Measurements from ENCODE around the gene SRGN.

SRGN gene

DNA sequence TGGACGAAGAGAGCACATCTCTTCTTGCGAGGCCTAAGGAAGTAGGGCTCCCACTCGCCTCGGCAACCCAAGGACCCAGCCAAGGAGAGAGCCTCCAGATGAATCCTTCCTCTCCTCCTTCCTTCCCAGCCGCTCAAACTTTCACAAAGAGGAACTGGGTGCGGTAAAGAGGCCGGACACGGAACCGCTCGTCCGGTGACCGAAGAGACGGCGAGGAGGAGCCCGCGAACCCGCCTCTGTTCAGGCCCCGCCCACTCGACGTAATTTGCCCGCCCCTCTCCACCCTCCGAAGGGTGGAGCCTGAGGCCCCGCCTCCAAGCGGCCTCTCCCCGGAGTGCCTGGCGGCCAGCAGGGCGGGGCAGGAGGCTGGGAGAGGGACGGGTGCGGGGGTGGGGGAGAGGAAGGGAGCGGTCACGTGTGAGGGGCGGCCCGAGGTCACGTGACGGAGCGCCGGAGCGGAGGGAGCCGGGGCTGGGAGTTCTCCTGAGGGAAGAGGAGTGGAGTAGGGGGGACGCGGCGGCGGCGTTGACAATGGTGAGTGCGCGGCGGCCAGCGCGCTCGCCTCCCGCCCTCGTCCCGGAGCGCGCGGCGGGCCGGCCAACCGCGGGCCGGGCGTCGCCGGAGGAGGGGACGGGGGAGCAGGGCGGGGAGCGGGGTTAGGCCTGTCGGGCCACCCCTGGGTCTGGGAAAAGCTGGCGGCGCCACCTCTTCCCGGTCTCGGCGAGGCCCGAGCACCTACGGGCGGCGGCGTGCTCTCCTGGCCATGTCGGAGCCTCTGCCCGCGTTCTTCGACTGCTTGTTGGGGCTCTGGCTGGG, 36.1 kb downstream of the SRGN start, which contains the start of gene VPS26A:
VPS26A (plus strand) TSS at position 432 of the 816 bp plus-strand sequence; CDS start at position 532, 100 bp downstream.
- H3K4me3 ChIP-seq (ENCODE audit: low read depth, low read length), result peak within 1 kb of the TSS; percentile 87
- H3K36me3 ChIP-seq (replicated peaks), result no peaks in the 10 kb centered on the region
- no peaks in the 10 kb centered on the region for H3K27me3 ChIP-seq (replicated peaks)
- TF ChIP-seq, protein P1, sequence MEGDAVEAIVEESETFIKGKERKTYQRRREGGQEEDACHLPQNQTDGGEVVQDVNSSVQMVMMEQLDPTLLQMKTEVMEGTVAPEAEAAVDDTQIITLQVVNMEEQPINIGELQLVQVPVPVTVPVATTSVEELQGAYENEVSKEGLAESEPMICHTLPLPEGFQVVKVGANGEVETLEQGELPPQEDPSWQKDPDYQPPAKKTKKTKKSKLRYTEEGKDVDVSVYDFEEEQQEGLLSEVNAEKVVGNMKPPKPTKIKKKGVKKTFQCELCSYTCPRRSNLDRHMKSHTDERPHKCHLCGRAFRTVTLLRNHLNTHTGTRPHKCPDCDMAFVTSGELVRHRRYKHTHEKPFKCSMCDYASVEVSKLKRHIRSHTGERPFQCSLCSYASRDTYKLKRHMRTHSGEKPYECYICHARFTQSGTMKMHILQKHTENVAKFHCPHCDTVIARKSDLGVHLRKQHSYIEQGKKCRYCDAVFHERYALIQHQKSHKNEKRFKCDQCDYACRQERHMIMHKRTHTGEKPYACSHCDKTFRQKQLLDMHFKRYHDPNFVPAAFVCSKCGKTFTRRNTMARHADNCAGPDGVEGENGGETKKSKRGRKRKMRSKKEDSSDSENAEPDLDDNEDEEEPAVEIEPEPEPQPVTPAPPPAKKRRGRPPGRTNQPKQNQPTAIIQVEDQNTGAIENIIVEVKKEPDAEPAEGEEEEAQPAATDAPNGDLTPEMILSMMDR (IDR thresholded peaks at IDR 0.05; ENCODE audit: low read depth, low read length, missing control alignments), result no peak
- DNase-seq, result peak; percentile 95
- H3K27ac ChIP-seq, result peak within 1 kb of the TSS; percentile 89
- in situ Hi-C loops (cut with HindIII; ENCODE audit: low pct_ligation_motif_present, low sequenced_read_pairs), result no loop called here

DNA sequence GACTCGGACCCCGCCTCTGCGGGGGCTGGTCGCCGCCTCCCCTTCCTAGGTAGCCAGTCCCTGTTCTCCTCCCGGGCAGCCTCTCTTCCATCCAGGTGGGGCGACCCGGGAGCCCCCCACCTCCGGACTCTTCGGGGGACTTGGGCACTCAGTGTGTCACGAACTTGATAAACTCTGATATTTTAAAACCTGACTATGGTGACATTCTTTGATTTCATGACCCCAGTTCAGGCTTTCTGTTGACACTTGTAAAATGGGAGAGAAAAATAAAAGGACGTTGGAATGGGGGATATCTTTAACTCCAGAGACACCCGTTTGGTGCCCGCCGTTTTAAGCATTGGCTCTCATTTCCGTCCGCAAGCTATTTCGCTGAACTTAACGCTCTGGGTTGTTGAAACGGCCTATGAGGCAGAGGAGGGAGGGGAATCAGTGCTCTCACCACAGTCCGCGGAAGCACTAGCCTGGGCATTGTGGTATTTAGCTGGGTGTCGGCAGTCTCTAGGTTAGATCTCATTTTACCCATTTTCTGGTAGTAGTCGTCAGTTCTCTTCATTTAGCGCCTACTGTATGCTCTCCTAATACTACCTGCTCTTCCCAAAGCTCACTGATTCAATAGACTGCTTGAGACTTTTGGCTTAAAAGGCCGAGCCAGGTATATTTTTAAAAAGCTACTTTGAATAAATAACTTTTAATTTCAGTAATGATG, 36.8 kb downstream of the SRGN start:
- Histone ChIP-seq H3K27me3 (replicated peaks) (no peaks in the 10 kb centered on the region), H3K27ac (peak overlapping the region; percentile 89), H3K36me3 (replicated peaks) (no peaks in the 10 kb centered on the region), H3K4me3 (ENCODE audit: low read depth, low read length) (peak overlapping the region; percentile 87)
- DNase-seq, result peak; percentile 50
- in situ Hi-C loops (cut with HindIII; ENCODE audit: low pct_ligation_motif_present, low sequenced_read_pairs), result no loop called here
- TF ChIP-seq, protein P1 (IDR thresholded peaks at IDR 0.05; ENCODE audit: low read depth, low read length, missing control alignments), result no peak

DNA sequence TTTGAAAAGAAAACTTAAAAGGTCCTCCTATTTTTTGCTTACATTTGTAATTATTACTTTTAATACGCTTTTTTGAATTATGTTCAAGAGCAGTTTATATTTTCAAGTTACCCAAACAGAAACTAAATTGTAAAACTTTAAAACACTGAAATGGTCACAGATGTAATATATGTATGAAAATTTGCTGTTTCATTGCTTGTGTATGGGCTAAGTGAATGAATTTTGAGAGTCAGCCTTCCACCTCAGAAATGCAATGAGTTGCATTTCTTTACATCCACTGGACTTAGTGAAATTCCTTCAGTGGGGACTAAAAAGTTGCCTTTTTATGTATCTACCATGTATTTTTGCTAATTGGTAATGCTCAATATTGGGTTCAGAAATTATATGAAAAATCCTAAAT, 37.7 kb downstream of the SRGN start:
- Histone ChIP-seq H3K27me3 (replicated peaks) (no peaks in the 10 kb centered on the region), H3K27ac (no peak overlapping the region), H3K36me3 (replicated peaks) (no peaks in the 10 kb centered on the region), H3K4me3 (ENCODE audit: low read depth, low read length) (peak overlapping the region; percentile 87)
- TF ChIP-seq, protein P1 (IDR thresholded peaks at IDR 0.05; ENCODE audit: low read depth, low read length, missing control alignments), result no peak
- no peak for DNase-seq
- in situ Hi-C loops (cut with HindIII; ENCODE audit: low pct_ligation_motif_present, low sequenced_read_pairs), result no loop called here

DNA sequence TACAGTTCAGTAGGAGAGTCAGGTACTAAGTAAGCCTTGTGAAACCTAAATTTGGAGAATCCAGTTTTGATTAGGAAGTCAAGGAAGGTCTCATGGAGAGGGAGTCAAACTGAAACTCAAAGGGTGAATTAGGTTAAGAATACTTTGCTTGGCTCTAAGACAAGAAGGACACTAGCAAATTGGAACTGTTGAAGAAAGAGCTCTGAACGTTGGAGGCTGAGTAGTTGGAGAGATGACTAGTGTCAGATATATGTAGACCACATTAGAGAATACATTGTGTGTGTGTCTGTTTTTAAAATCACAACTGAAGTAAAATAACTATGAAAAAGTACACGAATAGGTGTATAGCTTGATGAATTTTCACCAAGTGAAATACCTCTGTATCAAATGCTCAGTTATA, 42.3 kb downstream of the SRGN start:
- H3K27me3 ChIP-seq (replicated peaks), result no peaks in the 10 kb centered on the region
- peaks cover 4% of the 10 kb centered on the region for H3K36me3 ChIP-seq (replicated peaks)
- DNase-seq, result no peak
- H3K4me3 ChIP-seq (ENCODE audit: low read depth, low read length), result no peak overlapping the region
- in situ Hi-C loops (cut with HindIII; ENCODE audit: low pct_ligation_motif_present, low sequenced_read_pairs), result no loop called here
- no peak overlapping the region for H3K27ac ChIP-seq
- TF ChIP-seq, protein P1 (IDR thresholded peaks at IDR 0.05; ENCODE audit: low read depth, low read length, missing control alignments), result no peak

DNA sequence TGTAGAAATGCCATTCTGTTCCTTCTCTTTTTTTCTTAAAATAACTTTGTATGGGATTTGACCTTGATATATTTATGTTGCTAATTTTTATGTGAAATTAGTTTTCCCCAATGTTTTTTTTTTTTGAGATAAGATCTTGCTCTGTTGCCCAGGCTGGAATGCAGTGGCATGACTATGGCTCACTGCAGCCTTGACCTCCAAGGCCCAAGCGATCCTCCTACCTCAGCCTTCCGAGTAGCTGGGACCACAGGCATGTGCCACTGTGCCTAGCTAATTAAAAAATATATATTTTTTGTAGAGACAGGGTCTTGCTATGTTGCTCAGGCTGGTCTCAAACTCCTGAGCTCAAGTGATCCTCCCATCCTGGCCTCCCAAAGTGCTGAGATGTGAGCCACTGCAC, 52.1 kb downstream of the SRGN start:
- in situ Hi-C loops (cut with HindIII; ENCODE audit: low pct_ligation_motif_present, low sequenced_read_pairs), result no loop called here
- H3K4me3 ChIP-seq (ENCODE audit: low read depth, low read length), result no peak overlapping the region
- no peak overlapping the region for H3K27ac ChIP-seq
- no peak for DNase-seq
- TF ChIP-seq, protein P1 (IDR thresholded peaks at IDR 0.05; ENCODE audit: low read depth, low read length, missing control alignments), result no peak
- no peaks in the 10 kb centered on the region for H3K27me3 ChIP-seq (replicated peaks)
- H3K36me3 ChIP-seq (replicated peaks), result peaks cover 2% of the 10 kb centered on the region

All from brain microvascular endothelial cell (primary cell).